ENCODE results near the gene FAIM2.
"Not testable (repeated sequence)": the region's sequence is repeated elsewhere in the genome, so short reads cannot be mapped to it uniquely, and the experiment has no call there.

The FAIM2 gene

DNA sequence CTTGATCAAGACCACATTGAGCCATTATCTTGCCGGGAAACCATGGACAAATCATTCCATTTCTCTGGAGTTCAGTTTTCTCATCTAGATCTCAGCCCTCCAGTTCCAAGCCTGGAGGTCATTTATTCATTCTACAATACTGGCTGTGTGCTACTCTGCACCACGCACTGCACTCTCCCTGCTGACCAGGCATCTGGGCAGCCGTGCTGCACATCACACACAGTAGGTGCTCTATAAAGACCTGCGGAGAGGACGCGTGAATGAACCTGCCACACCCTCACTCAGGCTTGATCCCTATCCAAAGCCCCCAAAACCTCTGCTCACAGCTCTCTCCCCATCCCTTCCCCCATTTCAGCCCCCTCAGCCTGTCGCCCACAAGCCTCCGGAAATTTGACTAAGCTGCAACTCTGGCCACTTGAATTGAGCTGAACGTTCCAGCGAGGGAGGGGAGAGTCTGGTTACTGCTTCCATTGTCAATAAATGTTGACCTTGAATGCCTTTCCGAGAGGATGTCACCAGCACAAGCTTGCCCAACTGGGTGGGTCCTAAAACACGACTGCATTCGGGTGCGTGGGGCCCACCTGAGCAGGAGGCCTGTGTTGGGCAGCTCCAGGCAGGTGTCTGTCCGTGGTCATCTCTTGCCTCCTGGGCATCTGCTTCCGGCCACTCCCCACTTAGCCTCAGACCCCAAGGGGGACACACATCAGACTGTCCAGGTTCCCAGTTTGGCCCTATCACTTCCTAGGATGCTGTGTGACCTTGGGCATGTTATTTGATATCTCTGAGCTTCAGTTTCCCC is 17.8 kb downstream of the FAIM2 start:
- Histone ChIP-seq H3K4me3 (ENCODE audit: low read length) (no peak overlapping the region), H3K27me3 (ENCODE audit: control insufficient read depth, insufficient read depth, low read length) (no peaks in the 10 kb centered on the region), H3K4me1 (ENCODE audit: control insufficient read depth, insufficient read depth, low read length) (no peaks in the 10 kb centered on the region), H3K36me3 (ENCODE audit: control insufficient read depth, insufficient read depth, low read length) (no peaks in the 10 kb centered on the region), H3K9ac (ENCODE audit: low read length) (no peak overlapping the region), H3K27ac (ENCODE audit: low read depth, low read length) (no peak overlapping the region)

DNA sequence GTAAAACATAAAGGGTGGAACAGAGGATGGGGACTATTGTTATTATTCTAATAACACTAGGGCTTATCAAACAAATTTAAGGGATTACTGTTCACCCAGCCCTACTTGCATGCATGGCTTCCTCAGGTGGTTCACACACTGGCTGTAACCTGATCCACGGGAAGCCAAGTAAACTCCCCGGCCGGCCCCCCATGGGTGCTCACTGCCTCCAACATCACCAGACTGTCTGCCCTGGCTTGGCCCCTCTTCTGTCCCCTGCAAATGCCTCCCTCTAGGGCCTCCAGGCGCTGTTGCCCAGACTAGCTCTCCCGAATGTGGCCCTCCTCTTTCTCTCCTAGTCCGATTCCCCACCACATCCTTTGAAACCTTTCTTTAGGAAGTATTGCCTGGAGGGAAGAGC is 18.6 kb downstream of the FAIM2 start:
- no peaks in the 10 kb centered on the region for H3K36me3 ChIP-seq (ENCODE audit: control insufficient read depth, insufficient read depth, low read length)
- H3K27ac ChIP-seq (ENCODE audit: low read depth, low read length) = no peak overlapping the region
- no peak overlapping the region for H3K9ac ChIP-seq (ENCODE audit: low read length)
- H3K4me1 ChIP-seq (ENCODE audit: control insufficient read depth, insufficient read depth, low read length) = no peaks in the 10 kb centered on the region
- H3K4me3 ChIP-seq (ENCODE audit: low read length) = no peak overlapping the region
- no peaks in the 10 kb centered on the region for H3K27me3 ChIP-seq (ENCODE audit: control insufficient read depth, insufficient read depth, low read length)

DNA sequence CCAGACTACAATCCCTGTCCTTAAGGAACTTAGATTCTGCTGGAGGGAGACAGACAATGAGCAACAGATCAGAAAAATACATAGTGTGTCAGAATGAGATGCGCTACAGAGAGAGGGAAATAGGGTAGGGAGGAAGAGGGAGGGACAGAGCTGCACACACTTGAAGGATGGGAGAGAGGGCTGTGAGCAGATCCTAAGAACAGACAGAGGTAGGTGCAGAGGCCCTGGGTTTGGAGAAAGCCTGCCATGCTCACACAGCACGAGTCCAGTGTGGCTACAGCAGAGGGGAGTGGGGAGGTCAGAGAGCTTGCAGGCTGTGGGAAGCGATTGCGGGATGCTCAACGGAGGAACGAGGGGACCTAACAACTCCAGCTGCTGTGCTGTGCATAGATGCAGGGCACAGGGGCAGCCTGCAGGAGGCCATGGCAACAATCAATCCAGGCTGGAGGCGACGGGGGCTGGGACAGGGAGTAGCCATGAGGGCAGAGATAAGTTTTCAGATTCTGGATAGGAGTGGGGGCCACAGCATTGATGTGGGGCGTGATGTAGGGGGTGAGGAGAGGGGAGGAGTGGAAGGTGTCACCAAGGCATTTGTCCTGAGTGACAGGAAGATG is 20.7 kb downstream of the FAIM2 start:
- Histone ChIP-seq H3K4me1 (ENCODE audit: control insufficient read depth, insufficient read depth, low read length) (no peaks in the 10 kb centered on the region), H3K9ac (ENCODE audit: low read length) (no peak overlapping the region), H3K36me3 (ENCODE audit: control insufficient read depth, insufficient read depth, low read length) (no peaks in the 10 kb centered on the region), H3K27me3 (ENCODE audit: control insufficient read depth, insufficient read depth, low read length) (no peaks in the 10 kb centered on the region), H3K4me3 (ENCODE audit: low read length) (no peak overlapping the region), H3K27ac (ENCODE audit: low read depth, low read length) (no peak overlapping the region)

DNA sequence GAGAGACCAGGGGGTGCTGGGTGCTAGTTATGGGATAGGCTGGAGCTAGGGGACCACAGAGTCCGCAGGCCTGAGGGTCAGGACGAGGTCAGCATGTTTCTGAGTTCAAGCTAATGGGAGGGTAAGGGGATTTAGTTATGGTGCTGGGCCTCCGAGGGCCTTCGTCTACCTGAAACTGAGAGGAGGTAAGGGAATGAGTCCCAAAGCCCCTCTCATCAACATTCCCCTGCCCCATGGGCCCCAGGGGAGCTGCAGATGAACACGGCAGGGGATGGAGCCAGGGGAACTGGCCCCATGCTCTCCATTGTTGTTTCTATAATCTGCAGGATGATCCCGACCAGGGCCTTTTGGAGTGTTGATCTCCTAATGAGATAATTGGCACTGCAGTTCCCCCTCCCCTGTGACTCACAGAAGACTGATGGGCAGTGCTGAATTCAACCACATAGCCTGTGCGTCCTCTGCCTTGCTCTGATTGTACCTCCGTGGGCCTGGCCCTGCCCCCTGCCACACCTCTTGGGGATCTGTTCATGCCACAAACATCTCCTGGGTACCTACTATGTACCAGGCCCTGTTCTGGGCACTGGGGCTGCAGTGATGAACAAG is 21.4 kb downstream of the FAIM2 start:
- Histone ChIP-seq H3K4me1 (ENCODE audit: control insufficient read depth, insufficient read depth, low read length) (no peaks in the 10 kb centered on the region), H3K27me3 (ENCODE audit: control insufficient read depth, insufficient read depth, low read length) (no peaks in the 10 kb centered on the region), H3K36me3 (ENCODE audit: control insufficient read depth, insufficient read depth, low read length) (no peaks in the 10 kb centered on the region), H3K9ac (ENCODE audit: low read length) (no peak overlapping the region), H3K27ac (ENCODE audit: low read depth, low read length) (no peak overlapping the region), H3K4me3 (ENCODE audit: low read length) (no peak overlapping the region)

DNA sequence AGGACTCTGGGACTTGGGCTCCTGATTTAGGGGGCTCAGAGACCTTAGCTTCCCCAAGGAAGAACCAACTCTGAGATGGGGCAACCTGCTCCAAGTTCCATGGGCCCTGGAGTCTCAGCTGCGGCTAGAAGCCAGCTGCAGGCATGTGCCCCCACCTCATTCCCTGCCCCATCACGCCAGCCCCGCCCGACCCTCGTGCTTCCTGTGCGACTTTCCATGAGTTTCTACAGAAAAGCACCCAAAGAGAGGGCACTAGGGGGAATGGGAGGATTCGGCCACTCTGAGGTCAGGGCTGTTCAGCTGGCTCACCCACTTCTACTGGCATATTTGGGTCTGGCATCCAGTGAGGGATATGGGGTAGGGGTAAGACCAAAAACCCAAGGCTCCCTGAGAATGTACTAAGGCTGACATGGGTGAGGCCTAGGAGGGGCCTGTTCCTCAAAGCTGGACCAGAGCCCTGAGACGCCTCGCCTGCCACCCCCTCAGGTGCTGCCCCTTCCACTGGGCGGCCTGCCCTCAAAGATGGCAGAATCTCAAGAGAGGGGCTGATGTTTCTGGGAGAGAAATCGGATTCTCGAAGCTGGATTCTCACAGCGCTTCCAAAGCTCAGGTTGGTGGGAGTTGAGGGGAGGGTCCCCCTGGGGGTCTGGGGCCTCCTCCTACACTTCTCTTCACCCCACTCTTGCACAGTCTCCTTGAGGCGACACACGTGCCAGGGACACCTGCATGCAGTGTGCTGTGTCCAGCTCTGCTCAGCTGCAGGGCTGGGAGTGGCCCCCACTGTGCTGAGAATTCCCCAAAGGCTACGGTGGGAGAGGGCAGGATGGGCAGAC is 22.1 kb downstream of the FAIM2 start:
- H3K27me3 ChIP-seq (ENCODE audit: control insufficient read depth, insufficient read depth, low read length) = no peaks in the 10 kb centered on the region
- no peak overlapping the region for H3K4me3 ChIP-seq (ENCODE audit: low read length)
- no peak overlapping the region for H3K9ac ChIP-seq (ENCODE audit: low read length)
- no peaks in the 10 kb centered on the region for H3K4me1 ChIP-seq (ENCODE audit: control insufficient read depth, insufficient read depth, low read length)
- H3K27ac ChIP-seq (ENCODE audit: low read depth, low read length) = no peak overlapping the region
- H3K36me3 ChIP-seq (ENCODE audit: control insufficient read depth, insufficient read depth, low read length) = no peaks in the 10 kb centered on the region

DNA sequence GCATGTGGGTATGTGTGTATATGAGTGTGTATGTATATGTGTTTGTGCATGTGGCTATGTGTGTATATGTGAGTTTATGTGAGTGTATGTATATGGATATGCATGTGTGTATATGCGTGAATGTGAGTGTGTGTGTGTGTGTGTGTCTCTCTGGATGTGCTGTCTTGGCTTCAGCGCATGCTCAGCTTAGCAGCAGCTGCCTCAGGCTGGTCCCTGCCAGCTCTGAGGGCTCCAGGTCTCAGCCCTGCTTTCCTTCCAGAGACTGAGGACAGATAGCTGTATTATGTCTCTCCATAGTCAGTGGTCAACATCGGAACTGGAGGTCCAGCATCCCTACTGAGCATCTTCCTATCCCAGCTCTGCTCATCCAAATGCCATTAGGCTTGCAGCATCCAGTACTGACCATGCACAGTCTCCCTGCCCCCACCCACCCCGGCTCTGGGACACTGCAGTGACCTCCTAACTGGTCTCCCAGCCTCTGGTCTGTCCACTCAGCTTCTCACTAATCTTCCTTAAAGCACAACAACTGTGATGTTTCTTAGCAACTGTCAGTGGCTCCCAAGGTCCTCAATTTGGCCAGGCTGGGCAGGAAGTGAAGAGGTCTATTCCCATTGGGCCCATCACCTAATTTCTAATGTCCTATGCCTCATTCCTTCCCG is 22.8 kb downstream of the FAIM2 start:
- Histone ChIP-seq H3K27me3 (ENCODE audit: control insufficient read depth, insufficient read depth, low read length) (no peaks in the 10 kb centered on the region), H3K36me3 (ENCODE audit: control insufficient read depth, insufficient read depth, low read length) (no peaks in the 10 kb centered on the region), H3K4me1 (ENCODE audit: control insufficient read depth, insufficient read depth, low read length) (no peaks in the 10 kb centered on the region), H3K4me3 (ENCODE audit: low read length) (no peak overlapping the region), H3K9ac (ENCODE audit: low read length) (no peak overlapping the region), H3K27ac (ENCODE audit: low read depth, low read length) (no peak overlapping the region)

DNA sequence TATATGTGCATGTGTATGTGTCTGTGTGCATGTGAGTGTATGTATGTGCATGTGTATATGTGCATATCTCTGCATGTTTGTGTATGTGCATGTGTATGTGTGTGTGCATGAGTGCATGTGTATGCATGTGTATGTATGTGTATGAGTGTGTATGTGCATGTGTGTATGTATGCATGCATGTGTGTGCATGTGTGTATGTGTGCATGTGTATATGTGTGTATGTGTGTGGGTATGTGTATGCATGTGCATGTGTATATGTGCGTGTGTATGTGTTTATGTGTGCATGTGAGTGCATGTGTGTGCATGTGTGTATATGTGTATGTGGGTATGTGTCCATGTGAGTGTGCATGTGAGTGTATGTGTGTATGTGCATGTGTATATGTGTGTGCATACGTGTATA is 24.6 kb downstream of the FAIM2 start:
- not testable (repeated sequence) for H3K27me3 ChIP-seq (ENCODE audit: control insufficient read depth, insufficient read depth, low read length); H3K36me3 ChIP-seq (ENCODE audit: control insufficient read depth, insufficient read depth, low read length); H3K4me3 ChIP-seq (ENCODE audit: low read length); H3K4me1 ChIP-seq (ENCODE audit: control insufficient read depth, insufficient read depth, low read length); H3K27ac ChIP-seq (ENCODE audit: low read depth, low read length); H3K9ac ChIP-seq (ENCODE audit: low read length)

DNA sequence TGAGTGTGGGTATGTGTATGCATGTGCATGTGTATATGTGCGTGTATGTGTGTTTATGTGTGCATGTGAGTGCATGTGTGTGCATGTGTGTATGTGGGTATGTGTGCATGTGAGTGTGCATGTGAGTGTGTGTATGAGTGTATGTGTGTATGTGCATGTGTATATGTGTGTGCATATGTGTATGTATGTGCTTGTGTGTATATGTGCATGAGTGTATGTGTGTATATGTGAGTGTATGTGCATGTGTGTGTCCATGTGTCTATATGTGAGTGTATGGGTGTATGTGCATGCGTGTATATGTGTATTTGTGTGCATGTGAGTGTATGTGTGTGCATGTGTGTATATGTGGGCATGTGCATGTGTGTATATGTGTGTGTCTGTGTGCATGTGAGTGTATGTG is 25.7 kb downstream of the FAIM2 start:
- Histone ChIP-seq H3K4me1 (ENCODE audit: control insufficient read depth, insufficient read depth, low read length) (no peaks in the 10 kb centered on the region), H3K27ac (ENCODE audit: low read depth, low read length) (no peak overlapping the region), H3K36me3 (ENCODE audit: control insufficient read depth, insufficient read depth, low read length) (no peaks in the 10 kb centered on the region), H3K9ac (ENCODE audit: low read length) (no peak overlapping the region), H3K4me3 (ENCODE audit: low read length) (no peak overlapping the region), H3K27me3 (ENCODE audit: control insufficient read depth, insufficient read depth, low read length) (no peaks in the 10 kb centered on the region)

DNA sequence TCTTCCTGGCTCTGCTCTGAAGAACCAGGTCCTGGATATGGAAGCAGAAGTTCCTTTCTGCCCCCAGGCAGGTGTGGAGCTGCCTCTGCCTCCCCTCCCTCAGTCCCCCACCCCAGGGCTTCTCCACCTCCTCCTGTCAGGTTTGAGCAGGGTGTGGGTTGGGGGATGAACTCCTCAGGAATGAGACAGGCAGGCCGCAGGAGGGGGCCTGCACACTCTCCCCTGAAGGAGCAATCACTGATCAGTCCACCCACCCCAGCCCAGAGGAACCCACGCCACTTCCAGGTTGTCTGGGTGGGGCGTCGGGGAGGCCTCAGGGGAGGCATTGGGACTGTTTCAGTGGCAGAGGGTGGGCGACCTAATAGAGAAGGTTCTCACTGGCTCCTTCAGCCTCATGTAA is 26.6 kb downstream of the FAIM2 start:
- no peaks in the 10 kb centered on the region for H3K4me1 ChIP-seq (ENCODE audit: control insufficient read depth, insufficient read depth, low read length)
- H3K9ac ChIP-seq (ENCODE audit: low read length) = no peak overlapping the region
- no peak overlapping the region for H3K4me3 ChIP-seq (ENCODE audit: low read length)
- no peaks in the 10 kb centered on the region for H3K36me3 ChIP-seq (ENCODE audit: control insufficient read depth, insufficient read depth, low read length)
- H3K27ac ChIP-seq (ENCODE audit: low read depth, low read length) = no peak overlapping the region
- H3K27me3 ChIP-seq (ENCODE audit: control insufficient read depth, insufficient read depth, low read length) = no peaks in the 10 kb centered on the region

DNA sequence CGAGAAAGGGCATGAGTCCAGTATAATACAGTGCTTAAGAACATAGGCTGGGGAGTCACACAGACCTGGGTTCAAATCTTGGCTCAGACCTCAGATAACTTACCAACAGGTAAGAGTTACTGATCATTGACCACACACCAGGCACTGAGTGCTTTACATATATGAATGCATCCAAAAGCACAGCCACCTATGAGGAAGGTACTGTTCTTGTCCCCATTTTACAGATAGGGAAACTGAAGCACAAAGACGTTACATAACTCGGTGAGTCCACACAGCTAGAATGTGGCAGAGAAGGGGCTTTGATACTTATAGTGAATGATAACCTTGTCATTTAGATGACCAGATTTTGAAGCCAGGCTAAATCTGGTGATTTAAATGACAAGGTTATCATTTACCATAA is 27.6 kb downstream of the FAIM2 start:
- no peak overlapping the region for H3K9ac ChIP-seq (ENCODE audit: low read length)
- no peak overlapping the region for H3K4me3 ChIP-seq (ENCODE audit: low read length)
- no peaks in the 10 kb centered on the region for H3K27me3 ChIP-seq (ENCODE audit: control insufficient read depth, insufficient read depth, low read length)
- H3K4me1 ChIP-seq (ENCODE audit: control insufficient read depth, insufficient read depth, low read length) = no peaks in the 10 kb centered on the region
- H3K27ac ChIP-seq (ENCODE audit: low read depth, low read length) = no peak overlapping the region
- H3K36me3 ChIP-seq (ENCODE audit: control insufficient read depth, insufficient read depth, low read length) = no peaks in the 10 kb centered on the region

DNA sequence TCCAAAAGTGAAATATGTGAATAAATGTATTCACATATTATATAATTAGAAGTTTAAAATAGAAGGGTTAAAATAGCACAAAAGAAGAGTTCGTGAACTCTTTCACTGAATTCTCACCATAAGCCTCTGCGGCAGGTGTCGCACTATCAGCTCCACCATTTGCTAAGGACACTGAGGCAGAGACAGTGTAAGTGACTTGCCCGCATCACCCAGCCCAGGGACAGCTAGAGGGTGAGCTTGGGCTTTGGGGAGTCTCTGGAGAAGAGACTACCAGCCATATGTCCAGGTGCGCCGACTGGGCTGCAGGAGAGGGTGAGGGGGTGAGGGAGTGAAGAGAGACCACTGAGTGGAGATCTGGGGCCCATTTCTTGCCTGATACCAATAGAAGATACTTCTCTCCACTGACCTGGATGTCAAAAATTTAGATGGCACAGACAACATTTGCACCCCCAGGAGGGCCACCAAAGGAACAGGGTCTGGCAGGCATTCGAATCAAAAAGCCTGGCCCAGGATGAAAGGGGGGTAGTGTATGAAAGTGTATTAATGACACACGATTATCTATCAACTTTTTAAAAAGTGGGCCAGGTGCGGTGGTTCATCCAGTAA is 28.5 kb downstream of the FAIM2 start:
- H3K27me3 ChIP-seq (ENCODE audit: control insufficient read depth, insufficient read depth, low read length) = no peaks in the 10 kb centered on the region
- H3K4me3 ChIP-seq (ENCODE audit: low read length) = no peak overlapping the region
- no peak overlapping the region for H3K27ac ChIP-seq (ENCODE audit: low read depth, low read length)
- no peak overlapping the region for H3K9ac ChIP-seq (ENCODE audit: low read length)
- H3K4me1 ChIP-seq (ENCODE audit: control insufficient read depth, insufficient read depth, low read length) = no peaks in the 10 kb centered on the region
- H3K36me3 ChIP-seq (ENCODE audit: control insufficient read depth, insufficient read depth, low read length) = no peaks in the 10 kb centered on the region
